NOMO-1 (cell line): ENCODE data around the gene WDR64.

Experiments
- DNase-seq, 2 experiments: peaks; one replicate each; lab custom pipeline; 2025; ENCODE audit not compliant: unreplicated experiment in 2 of 2; lab: John Stamatoyannopoulos, UW

The WDR64 gene

GRCh38 chr1:241652012-241652411 is at the start of gene WDR64:
WDR64 (plus strand) TSS chr1:241652281; CDS start chr1:241652485, 204 bp downstream.
- no peak for DNase-seq

DNA sequence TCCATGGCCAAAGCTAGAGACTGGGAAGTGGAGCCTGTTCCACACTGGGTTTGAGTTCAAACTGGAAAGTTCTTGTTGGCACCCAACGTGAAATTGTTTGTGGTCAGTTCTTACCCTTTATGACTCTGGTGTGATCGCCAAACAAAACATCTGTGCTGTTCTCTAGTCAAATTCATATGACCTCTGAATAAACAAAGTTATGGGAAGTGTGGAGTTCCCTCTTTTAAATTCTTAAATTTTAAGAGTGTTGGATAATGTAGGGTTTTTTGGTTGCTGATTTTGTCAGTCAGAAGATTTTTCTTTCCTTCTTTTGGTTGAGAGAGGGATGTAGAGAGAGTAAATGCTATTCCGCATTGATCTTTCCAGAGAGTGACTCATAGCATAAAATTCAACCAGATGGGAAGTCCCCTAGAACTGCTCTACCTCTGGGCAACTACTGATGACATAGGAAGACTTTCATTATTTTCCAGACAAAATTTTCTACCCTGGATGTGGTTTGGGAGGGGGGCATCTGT is 48.3 kb upstream of the WDR64 start:
- no peak for DNase-seq

- DNase-seq: peak in 1 of 2 experiments; percentile 11
Observed at GRCh38 chr1:241605146-241605805, 46.8 kb upstream of the WDR64 start.

DNA sequence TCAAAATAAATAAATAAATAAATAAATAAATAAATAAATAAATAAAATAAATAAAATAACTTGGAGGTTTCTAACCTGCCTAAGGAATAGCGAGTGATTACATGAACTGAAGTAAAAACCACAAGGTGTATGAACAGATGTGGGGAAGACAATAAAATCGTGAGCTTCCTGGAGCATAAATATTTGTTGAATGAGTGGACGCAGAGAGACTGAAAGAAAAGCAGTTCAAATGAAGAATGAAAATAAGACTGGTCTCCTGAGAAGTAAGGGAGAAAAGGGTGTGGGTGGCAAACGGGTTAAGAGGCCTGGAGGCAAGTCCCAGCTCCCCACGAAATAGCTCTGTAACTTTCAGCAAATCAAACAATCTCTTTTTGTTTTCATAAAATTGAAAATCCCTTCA is 45.5 kb upstream of the WDR64 start:
- DNase-seq: no peak

GRCh38 chr1:241607497-241607896 is 44.6 kb upstream of the WDR64 start:
- DNase-seq: no peak

DNA sequence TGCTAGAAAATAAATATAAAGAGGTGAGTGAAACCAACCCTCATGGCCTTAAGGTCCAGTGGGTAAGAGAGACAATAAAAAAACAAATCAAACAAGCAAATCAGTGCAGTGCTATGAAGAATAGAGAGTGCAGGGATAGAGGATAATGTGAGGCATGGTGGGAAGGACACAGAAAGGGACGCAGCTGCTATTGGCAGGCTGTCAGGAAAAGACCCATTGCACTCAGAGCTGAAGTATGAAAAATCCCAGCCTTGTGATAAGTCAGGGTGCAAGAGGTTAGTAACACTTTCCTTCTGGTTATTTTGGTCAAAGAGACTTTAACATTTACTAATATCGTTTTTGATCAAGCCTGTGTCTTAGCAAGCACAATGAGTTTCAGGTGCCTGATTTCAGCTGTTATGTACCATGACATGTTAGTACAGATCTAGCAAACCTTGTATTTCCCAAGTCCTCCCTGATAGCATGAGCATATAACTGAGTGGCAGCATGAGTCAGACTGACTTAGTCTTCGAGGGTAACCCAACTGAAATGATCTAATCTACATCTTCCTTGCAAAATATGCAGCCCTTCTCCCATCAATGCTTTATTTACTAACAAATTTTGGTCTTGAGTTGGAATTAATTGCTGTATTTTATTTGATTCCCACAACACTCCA is 43.6 kb upstream of the WDR64 start:
- no peak for DNase-seq

GRCh38 chr1:241610056-241610815 is 41.8 kb upstream of the WDR64 start:
- no peak for DNase-seq

DNA sequence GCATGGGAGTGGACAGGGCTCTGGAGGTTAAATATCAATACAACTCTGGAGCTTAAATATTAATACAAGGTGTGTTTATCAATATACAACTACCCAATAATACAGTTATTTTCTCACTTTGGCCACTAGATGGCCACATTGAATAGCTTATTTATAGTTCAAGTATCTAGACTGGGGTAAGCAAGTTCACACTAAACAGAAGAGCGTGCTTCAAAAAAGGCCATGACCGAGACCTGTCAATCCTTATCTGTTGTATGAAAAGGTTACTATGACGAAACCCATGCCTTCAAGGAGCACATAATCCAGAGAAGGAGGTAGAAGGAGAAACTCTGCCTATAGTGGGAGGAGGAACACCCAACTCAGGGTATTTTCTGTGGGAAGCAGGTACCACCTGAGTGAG is 41.0 kb upstream of the WDR64 start:
- peak; percentile 17 to 45 for DNase-seq

DNA sequence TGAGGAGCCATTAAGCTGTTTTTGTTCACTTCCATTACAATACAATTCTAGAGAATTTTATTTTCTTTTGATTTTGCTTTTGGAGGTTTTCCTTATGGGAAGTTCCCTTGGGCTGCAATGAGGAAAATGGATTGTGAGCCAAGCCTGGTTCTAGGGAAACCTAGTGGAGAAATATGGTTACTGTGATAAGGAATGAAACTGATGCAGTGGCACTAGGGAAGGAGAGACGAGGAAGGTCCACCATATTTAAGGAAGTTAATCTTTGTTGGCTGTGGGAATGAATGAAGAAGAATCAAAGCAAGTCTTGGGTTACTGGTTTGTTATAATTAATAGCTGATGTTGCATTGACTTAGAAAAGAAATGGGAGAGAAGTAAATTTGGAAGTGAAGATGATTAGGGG is 40.3 kb upstream of the WDR64 start:
- DNase-seq: no peak

DNA sequence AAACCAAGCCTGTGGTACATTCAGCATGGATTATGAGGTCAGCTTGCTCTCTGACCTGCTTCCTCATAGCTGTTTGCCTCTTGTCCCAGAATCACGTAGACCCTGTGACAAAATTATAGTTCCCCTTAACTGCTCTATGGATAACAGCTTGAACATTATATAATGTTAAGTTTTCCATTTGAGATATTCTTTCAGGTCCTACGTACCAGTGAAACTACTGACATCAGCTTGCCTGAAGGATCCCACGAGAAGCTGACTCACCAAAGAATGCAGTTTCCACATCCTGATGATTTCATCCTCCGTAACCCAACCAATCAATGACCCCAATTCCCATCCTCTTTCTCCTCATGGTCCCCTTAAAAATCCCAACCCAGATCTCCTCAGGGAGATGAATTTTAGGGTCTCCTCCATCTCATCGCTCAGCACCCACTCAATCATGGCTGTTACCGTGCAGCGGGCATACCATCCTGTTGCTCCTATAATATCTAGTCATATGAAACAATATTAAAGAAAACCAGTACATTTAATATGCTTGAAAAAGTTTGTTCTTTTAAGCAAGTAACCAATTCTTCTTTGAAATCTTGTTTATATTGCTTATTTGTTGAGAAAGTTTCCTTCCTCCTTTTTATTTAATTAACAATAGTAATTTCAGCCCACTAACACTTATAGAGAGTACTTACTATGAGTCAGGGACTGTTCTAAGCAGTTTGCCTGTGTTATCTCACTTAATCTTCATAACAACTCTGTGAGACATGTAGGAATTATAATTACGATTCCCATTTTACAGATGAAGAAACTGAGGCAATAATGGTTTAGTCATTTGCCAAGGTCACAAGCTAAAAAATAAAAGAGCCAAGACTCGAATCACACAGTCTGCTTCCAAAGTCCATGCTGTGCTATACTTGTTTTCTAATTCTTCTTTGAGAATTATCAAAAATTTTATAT is 39.3 kb upstream of the WDR64 start:
- no peak for DNase-seq

DNA sequence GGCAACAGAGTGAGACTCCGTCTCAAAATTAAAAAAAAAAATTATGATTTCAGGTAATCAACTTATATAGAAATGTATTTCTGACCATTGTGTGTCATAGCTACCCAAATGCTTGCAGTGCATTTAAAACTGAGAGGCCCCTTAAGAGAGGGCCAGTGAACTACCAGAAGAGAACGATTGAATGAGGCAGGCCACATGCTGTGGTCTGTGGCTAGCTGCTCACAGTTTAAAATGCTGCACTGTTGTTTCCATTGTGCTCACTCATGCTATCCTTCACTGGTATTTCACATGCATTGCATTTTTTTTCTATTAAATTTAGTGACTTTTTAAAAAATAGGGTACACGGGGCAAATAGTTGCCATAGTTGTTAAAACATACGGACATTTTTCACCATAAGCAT is 37.9 kb upstream of the WDR64 start:
- no peak for DNase-seq

DNA sequence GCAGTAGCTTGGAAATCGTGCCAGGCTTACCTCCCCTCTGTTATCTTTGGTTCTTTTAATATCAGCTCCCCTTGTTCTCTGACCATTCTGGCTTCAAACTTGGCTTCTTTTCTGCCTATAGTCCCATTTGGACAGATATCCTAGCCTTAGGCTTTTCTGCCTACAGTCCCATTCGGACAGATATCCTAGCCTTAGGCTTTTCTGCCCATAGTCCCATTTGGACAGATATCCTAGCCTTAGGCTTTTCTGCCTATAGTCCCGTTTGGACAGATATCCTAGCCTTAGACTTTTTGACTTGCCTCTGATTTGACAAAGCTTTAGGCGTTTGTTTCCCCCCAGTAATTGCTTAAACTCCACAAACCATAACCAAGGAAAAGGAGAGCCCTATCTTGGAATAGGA is 37.5 kb upstream of the WDR64 start:
- DNase-seq: no peak

DNA sequence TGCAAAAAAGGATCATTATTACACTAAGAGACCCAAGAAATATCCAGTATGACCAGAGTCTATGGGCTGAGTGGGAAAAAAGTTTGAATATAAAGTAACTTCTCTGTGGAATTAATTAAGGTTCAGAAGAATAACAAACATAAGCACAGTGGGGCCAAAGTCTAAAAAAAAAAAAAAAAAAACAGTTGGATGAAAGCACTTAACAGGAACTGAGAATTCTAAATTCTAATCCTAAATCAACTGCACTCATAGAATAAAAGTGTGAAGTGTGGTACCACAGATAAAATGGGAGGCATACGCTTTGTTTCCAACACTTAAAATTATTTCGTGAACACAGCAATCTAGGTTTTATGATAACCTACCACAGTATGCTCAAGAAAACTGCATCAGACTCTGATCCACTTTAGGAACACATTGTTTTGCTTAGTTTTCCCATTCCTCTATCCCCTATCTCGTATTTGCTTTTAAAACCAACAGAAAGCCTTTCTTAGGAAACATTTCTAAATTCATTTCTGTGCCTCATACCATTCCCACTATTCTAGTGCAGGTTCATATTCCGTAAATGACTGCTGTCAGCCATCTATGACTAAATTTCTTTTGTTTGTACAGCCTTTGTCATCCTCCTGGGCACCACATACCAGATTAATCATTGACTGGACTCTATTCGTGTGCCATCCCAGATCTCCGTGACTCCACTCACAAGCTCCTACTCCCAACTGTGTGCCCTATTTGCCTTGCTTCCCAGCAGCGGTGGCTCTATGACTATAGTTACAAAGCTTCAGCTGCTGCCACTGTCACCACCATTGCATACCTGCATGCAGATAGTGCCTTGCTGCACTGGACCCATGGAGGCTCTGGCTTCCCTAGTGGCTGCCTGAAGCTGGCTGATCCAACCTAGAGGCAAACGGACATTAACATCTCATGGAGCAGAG is 36.8 kb upstream of the WDR64 start:
- DNase-seq: no peak

GRCh38 chr1:241617426-241617825 is 34.7 kb upstream of the WDR64 start:
- DNase-seq: no peak

DNA sequence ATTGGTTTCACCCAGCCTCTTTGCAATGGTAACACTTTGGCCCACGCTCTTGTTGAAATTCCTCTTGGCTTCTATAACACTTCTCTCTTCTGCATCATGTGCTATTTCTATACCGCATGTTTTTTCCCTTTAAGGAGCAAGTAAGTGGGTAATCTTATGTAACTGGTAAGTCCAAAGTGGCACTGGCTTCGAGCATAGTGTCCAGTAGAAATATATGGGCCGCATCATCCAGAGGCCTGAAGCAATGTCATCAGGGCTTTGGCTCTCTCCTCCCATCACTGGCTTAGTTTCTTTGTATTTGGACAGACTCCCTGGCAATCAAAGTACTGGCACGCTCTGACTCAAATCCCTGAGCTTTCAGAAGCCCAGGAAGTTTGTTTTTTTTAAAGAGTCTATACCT is 29.4 kb upstream of the WDR64 start:
- no peak for DNase-seq

DNA sequence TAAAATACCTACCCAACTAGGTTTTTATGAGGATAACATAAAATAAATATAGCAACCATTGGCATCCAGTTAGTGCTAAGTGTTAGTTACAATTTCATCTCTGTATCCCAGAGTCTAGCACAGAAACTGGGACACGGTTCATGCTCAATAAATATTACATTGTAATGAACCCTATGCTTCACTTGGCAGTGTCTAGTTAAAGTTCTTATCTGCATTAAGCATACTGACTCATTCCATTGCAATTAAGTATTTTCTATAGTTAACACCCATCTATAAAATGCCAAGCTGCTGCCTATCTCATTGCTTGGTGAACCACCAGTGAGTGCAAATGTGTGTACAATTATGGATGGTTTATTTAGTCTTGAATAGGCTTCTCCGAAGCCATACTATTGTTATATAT is 27.1 kb upstream of the WDR64 start:
- DNase-seq: no peak

DNA sequence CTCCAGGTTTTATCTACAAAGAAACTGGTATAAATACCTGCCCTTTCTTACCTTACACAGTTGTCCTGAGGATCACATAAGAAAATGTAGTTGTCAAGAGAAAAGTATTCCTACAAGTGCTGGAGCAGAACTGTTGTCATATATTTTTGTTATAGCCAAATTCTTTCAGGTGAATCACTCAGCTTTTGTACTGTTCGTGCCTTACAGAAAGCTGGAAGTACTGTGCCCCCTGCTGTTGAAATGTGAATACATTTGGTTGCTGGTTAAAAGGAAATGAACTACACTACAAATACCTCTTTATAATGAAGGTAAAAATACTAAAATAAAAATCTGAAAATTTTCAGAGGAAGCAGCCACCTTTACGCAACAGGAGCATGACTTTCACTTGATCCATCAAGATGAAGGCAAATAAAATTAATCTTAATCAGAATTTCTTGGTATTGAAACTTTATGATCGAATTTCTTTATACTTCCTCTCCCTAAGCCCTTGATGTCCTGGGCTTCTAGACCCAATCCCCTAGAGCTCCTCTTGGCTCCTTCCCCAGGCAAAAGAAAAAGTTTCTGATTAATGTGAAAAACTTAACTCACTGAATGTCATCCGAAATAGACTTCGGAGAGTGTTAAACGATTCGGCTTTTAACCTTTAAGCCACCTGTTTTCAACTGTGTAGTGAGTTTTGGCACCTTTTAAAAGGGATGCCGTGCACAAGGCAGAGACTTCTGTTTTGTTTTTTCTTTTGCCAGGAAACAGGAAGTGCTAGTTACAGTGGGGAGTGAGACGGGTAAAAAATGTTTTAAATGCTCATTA is 24.4 kb upstream of the WDR64 start:
- DNase-seq: peak; percentile 5 to 56

GRCh38 chr1:241630005-241630404 is 22.1 kb upstream of the WDR64 start:
- no peak for DNase-seq

GRCh38 chr1:241630476-241630875 is 21.6 kb upstream of the WDR64 start:
- no peak for DNase-seq
